HG03280 (cell line): ENCODE results near the gene HIVEP3.

Experiments used
- ATAC-seq: cut with Tn5 transposase; IDR thresholded peaks from one replicate; pipeline ENCODE4 v1.9.1; 2021; ENCODE audit warnings: mild to moderate bottlenecking, moderate library complexity; ENCODE audit not compliant: unreplicated experiment

HIVEP3 gene

DNA sequence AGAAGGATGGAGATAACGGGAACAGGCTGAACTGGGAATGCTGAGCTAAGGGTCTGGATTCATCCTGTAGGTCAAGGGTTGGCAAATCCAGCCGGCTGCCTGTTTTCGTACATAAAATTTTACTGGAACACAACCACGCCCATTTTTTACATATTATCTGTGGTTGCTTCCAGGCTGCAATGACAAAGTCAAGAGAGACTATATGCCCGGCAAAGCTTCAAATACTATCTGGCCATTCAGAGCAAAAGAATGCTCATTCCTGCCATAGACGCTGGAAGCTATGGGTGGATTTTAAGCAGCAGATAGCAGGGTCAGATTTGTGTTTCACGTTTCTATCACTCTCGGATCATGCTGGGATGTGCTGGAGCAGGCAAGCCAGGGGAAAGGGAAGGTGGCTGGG, 296.3 kb downstream of the HIVEP3 start:
- ATAC-seq: no peak

DNA sequence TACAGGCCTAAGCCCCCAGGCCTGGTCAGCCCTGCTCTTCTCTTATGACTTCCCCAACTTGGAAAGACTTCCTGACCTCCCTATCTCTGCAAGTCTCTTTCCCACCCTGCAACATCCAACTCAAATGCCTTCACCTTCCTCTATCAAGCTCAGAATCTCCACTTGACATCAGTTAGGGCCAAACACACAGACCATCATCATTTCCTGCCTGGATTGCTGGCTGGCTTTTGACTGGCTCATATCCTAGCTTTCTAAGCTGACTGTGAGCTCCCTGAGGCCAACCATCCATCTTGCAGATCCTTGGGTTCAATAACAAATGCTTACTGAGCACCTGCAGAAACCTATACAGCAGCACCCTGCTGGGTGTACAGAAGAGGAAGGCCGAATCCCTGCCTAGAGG, 296.9 kb downstream of the HIVEP3 start:
- ATAC-seq: no peak

DNA sequence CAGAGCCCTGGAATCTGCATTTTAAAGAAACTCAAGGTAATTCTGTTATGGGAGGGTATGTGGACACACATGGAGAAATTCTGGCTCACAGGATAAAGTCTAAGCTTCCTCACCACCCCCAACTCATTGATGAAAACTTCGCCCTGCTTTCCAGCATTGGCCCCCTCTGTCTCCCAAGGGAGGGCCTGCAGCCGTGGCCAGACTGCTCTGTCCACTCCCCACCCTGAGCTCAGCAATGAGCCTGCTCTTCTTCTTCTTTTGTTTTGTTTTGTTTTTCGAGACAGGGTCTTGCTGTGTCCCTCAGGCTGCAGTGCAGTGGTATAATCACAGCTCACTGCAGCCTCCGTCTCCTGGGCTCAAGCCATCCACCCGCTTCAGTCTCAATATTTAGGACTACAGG, 297.5 kb downstream of the HIVEP3 start:
- ATAC-seq: no peak

DNA sequence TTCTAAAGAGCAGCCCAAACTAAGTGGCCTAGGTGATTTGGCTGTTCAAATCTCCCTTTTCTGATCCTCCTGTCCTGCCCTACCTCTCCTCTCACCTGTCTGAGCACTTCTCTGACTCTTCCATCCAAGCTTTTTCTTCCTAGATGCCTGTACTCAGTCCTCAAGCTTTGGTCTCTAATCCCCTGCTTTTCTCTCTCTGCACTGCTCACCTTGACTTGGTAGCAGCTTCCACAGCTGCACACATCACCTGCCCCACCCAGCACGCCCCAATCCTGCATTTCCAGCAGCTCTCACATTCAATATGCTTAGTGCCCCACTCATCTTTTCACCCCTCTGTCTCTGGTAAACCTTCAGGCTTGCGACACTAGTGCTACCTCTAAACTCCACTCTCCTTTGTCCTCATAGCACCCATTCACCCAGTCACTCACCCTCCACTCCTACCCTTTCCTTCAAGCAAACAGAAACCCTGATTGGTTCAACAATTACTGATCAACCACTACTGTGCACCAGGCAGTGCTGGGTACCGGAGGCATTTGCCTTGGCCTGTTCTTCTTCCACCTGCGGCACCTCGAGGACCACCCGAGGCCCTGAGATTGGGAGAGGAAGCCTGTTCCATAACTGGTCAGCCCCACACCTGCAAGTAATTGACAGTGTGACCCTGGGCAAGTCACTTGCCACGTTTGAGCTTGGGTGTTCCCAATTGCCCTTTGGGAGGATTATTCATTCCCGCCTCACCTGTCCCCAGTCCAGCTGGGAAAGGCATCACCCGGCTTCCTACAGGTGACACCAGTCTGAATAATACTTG, 298.2 kb downstream of the HIVEP3 start:
- no peak for ATAC-seq

DNA sequence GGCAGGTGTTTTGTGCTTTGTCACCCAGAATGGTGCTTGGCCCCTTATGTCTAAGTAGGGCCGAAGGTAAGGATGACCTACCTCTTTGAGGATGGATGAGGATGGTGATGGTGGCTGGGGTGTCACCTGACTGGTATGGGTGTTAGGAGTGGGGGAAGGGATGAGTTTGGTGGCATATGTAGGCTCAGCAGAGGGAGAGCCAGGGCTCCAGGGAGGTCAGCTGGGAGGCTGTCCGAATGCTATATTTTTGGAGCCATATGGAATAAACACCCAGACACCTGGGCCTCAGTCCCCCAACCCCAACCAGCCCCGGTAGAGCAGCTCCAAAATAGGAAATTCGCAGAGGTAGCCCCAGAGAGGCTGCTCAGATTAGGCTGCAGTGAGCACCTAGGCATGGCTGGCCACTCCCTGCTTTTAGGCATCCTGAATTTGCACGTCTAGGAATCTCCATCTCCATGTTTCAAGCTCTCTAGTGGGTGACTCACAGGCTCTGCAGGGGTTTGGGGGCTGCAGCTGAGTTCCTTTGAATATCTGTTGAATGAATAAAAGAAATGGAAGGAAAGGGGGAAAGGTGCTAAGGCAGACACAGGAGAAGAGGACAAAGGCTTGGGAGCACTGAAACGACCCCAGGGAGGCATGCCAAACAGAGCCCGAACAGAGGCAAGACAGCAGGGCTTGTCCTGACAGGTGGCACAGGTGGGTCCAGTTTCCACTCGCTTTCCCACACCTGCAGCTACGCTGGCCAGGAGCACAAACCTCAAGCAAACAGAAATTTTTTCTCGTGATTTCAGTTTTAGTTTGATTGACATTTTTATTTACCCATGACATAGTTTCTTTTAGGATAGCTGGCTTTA, 299.0 kb downstream of the HIVEP3 start:
- no peak for ATAC-seq

DNA sequence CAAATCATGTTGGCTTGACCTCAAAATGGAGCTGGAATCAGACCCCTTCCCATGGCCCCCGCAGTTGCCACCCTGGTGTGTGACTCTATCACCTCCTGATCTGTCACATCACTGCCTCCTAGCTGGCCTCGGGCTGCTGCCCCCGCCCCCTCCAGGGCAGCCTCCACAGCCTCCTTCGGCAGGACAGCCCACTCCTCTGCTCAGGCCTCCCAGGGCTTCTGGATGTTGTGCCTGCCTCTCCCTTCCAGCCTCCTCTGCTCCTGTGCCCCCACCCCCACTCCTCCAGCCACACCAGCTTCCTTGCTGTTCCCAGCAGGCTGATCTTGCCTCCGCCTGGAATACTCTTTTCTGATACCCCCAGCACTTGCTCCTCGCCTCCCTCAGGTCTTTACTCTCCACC, 299.9 kb downstream of the HIVEP3 start:
- ATAC-seq: no peak

DNA sequence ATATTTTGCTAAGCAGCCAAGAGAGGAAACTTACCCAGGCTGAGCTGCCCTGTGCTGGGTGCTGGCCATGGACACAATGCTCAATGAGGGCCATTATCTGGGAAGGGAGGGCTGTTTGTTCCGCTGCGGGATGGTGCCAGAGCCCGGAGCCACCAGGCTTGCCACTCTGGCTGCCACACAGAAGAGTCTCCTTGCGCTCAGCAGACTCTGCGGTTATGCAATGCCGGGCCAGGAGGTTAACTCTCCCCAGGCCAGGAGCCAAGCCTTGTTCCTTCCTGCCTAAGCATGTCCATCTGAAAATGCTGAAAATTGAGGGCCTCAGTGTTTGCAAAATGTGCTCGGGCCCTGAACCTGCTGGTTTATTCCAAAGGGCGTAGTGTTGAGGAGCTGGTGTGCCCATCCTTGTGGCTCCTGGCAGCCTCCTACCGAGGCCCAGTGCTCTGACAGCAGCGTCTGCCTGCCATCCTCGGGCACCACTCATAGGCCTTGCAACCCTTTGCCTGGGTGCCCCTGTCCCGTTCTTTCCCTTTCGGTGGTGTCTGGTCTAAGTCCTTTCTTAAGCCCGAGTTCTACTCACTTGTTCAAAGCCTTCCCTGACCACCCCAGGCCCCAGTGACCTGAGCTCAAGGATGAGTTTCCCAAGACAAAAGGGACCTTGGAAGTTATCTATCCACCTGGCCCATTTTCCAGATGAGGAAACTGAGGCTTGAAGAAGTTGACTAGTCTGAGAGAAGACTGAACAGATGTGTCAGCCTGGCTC, 300.5 kb downstream of the HIVEP3 start:
- no peak for ATAC-seq

DNA sequence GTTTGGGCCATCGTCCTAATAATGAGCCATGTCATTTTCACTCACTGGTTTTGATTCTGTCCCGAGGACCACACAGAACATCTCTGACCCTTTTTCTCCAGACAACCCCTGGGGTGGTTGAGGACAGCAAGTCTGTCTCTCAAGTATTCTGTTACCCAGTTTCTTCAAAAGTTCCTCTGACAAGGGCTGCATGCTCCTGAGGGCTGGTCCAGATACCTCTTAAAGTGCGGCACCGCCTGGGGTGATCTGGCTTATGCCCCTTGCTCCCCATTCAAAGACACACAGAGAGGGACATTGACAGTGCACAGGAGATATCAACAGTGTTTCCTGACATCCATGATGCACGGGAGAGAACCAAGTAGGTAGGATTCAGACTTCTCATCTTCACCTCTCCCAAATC, 301.4 kb downstream of the HIVEP3 start:
- no peak for ATAC-seq

DNA sequence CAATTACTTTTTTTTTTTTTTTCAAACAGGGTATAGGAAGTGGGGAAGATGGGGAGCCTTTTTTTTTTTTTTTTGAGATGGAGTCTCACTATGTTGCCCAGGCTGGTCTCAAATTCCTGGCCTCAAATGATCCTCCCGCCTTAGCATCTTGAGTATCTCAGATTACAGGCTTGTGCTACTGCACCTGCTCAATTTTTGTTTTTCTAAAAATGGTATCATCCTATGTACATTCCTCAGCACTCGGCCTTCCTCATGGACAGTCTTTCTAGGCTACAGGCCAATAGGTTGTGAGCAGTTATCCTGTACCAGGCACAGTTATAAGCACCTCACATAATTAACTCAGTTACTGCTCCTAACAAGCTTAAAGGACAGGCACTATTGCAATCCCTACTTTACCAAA, 302.2 kb downstream of the HIVEP3 start:
- no peak for ATAC-seq

DNA sequence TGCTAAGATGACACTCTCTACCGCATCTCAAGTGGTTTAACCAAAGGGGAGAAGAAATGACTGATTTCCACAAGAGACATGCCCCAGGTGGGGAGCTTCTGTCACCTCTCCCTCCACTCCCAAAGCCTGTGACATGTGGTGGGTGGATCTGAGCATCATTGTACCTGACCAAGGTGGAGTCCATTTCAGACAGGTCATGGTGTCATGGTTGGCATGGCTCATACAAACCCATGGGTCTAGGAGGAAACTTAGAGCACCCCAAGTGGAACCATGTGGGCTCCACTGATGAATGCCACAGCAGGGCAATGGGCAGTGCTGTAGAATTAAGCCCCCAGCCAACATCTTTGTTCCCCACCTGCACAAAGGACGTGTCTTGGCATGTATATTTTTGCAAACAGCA, 302.7 kb downstream of the HIVEP3 start:
- ATAC-seq: no peak

DNA sequence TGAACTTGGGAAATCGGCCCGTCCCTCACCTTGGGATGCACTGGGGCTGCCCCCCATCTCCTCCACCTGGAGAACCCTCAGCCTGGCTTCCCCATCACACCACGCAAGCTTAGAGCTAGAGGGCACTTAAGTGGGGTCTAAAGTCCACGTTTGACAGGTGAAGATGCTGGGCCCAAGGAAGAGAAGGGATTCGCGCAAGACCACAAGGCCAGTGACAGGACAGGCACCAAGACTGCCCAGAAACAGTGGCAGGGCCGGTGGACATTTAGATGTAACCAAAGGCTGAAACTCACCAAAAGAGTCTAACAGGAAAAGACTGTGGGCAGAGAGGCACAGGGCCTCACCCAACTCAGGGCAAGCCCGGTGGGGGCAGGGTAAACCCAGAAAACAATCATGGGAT, 303.4 kb downstream of the HIVEP3 start:
- ATAC-seq: no peak

DNA sequence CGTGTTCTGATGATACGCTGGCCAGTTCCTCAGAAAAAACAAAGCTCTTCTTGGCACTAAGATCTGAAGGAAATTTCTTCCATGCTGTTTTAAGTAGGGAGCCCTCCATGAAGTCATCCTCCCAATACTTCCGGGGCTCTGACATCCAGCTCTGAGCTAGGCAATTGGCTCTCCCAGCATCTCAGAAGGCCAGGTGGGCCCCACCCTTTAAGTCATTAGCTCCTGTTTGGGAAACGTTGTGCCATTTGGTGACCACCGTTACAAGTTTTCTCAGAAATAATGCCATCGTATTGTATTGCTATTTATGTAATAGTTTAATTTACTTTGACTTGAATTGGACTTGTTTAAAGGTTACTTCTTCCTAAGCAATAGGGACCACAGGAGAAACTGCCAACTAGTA, 303.9 kb downstream of the HIVEP3 start:
- no peak for ATAC-seq

DNA sequence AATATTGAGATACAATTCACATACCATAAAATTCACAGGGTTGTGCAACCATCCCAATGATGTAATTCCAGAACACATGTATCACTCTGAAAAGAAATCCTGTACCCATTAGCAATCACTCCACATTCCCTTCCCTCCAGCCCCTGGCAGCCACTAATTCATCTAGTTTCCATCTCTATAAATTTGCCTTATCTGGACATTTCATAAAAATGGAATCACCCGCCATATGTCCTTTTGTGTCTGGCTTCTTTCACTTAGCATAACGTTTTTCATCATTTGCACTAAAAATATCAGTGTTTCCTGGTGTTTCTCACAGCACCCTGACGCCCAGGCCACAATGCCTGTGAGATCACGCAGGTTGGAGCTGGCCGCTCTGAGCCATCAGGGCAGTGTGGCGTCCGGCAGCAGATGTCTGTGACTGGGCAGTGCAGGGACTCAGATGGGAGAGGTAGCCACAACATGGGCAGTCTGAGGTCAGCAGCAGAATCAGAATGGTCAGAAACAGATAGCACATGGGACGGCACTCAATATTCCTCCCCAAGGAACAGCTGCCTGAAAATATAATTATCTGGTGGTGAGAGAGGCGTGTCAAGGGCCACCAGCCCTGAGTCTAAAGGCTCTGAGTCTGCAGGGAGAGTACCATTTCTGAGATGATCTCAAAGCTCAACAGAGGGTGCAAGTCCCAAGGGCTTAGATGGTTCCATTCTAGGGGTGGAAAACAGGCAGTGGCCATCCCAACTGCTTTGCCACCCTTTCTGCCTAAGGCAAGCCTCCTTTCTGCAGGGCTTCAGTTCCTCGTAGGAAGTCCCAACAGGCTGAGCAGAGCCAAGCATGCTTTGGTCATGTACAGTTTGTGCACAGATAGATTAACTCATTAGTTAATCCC, 304.8 kb downstream of the HIVEP3 start:
- ATAC-seq: no peak

DNA sequence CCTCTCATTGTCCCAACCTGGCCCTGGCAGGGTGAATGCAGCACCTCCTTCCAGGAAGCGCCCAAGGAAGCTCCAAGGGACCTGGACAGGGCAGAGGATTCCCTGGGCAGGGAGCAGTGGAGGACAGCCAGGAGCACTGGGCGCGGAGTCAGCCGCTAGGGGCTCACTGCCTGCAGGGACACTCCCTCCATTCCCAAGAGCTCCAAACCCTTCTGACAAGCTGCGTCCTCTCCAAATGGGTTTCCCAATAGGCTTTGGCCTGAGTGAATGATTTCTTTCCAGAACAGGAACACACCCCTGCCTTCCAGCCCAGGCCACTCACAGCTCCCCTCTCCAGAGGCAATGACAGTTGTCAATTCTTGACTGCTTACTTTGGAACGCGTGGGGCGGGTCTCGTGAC, 305.8 kb downstream of the HIVEP3 start:
- ATAC-seq: no peak

DNA sequence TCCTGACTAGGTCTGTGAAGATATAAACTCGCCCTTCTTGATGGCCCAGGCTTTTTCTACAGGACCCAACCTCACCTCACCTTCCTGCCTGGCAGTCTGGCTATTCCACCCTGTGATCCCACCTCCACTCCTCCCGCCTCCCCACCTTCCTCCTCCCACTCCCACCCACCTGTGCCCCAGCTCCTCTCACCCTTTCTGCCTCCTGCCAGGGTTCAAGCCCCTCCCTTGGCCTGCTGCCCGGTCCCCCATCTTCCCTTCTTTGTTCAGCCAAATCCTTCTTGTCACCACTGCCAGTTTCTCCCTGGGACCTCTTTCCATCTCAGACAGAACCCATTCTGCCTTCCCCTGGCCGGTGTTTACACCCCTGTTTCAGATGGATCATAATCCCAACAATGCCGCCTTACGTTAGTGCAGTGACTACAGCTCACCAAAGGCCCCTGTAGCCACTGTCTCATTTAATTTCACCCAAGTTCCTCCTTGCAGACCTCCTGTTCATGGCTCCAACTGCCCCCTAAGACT, 306.7 kb downstream of the HIVEP3 start:
- no peak for ATAC-seq

DNA sequence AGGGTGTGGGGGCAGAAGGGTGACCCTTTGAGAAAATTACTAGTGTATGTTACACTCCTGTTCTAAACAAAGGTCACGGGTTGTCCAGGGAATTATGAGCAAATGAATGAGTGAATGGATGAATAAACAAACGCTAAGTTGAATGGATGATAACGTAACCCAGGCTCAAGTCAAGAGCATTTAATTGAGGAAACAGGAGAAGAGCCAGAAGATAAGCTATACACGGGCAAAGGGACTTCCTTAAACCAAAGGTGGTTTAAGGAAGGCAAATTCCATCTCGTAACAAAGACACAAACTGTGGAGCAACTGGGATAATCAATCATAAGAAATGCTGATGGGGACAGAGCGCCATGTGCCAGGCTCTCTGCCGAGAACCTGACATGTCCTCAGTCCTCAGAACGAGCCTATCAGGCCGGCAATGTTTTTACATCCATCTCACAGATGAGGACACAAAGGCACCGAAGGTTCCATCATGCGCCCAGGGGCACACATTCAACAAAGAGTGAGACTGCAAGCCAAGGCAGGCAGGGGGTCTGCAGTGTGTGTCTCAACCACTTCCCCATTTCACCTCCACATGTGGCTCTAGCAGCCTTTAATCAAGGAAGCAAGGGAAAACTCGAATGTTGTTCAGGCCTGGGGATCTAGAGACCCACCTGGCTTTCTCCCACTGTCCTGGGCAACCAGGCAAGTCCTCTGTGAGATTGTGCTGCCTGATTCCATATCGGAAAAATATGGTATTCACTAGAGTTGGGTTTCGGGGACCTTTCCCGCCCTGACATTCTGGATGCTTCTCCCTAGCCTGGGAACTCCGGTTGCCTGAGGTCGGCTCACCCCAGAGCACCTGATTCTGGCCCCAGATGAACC, 307.4 kb downstream of the HIVEP3 start:
- ATAC-seq: no peak

DNA sequence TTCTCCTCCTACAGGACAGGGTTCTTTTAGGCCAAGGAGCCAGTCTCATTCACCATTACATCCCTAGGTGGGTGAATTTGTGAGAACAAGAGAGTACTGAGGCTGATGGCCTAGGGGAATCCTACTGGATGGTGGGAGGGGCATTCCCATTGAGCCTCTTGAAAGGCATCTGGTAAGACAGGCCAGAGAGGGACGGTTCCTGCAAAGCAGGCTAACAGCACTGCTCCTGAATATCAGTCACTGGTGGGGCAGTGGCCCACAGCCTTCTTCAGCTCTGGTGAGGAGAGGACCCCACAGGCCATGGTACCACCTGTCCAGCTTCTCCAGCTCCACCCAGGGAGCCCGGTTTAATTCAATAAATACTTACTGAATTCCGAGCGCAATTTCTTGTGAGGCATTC, 308.4 kb downstream of the HIVEP3 start:
- ATAC-seq: no peak

DNA sequence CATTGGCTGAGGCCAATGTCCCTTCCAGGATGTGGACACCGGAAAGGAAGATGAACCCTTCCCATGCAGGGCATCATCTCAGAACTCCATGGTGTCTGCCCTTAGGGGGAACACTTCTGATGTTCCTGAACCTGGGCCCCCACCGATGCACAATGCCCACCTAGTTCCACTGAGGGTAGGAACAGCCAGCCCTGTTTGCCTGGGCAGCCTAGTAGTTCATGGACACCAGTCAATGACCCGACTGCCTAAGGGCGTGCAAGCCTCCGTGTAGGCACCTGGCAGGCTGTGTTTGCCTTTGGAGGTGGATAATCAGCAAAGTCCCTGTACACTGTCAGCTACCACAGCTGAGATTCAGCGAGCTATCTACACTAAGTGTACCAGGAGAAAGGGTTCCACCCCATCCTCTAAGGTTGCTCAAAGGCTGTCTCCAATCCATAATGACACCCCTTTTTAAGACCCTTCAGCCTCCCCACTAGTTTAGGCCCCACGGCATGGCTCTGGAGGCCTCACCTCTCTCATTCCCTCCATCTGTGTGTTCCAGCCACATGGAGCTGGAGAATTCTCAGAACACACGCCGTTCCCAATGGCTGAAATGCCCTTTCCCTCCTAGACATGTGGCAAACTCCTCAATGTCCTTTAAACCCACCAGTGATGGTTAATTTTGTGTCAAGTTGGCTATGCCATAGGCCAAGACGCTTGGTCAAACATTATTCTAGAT, 309.4 kb downstream of the HIVEP3 start:
- no peak for ATAC-seq

DNA sequence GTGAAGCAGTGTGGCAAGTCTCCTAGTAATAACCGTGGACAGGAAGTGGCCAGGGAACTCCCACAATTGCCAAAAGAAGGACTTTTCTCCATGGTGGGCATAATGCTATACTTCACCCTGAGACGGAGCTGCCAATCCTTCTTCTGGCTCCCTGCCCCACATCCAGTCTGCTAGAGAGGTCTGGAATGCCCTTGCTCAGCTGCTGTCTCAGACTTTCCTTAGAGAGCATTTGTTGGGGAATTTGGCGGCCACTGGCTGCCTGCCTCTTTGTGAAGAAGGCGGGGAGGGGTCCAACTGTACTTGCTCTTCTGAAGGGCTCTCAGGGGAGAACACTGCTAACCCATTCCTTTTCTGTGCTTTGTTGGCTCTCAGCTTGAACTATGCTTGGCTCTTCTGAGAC, 310.5 kb downstream of the HIVEP3 start:
- no peak for ATAC-seq
